Ovary (tissue), 3 donors: ENCODE results near the gene MROH8.

ENCODE experiments used
- EP300 ChIP-seq: sonication (generic); formaldehyde crosslinking; IDR thresholded peaks from one replicate; pipeline ENCODE4 v1.6.1; 2017; ENCODE audit warnings: antibody characterized with exemption
- POLR2A ChIP-seq: fragments of 450-650 bp; IDR thresholded peaks from one replicate; pipeline ENCODE4 v1.6.1; 2017; ENCODE audit warnings: antibody characterized with exemption, mild to moderate bottlenecking, moderate library complexity
- TF ChIP-seq, protein P1 (sequence below), 3 donors: fragments of 450-650 bp in 2 of 3; fragments of 200-600 bp in 1 of 3; IDR thresholded peaks; one replicate each; pipeline versions ENCODE4 v1.5.1 to v1.8.0; 2016 to 2022; ENCODE audit warnings: antibody characterized with exemption in 3 of 3, mild to moderate bottlenecking in 1 of 3
- donor health status: DM: no; HTN: no; CAD: no.

DNA sequence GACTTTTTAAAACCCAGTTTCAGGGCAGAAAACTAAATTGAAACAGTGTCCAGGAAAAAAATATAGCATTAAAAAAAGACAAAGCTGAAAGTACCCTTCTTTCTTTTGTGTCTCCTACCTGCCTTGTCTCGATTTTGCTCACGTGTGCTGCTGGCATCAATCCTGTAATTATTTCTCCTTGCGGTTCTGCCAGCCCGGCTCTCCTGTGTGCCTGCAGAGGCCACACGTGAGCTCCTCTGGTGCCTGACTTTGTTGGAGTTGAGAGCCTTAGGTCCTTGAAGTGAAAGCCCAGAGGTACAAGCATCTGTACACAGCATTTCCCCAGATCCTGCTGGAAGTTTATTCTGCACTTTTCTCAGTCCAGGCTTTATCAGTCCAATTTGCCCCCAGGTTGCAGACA is 45.8 kb upstream of the MROH8 start:
- TF ChIP-seq, protein P1, sequence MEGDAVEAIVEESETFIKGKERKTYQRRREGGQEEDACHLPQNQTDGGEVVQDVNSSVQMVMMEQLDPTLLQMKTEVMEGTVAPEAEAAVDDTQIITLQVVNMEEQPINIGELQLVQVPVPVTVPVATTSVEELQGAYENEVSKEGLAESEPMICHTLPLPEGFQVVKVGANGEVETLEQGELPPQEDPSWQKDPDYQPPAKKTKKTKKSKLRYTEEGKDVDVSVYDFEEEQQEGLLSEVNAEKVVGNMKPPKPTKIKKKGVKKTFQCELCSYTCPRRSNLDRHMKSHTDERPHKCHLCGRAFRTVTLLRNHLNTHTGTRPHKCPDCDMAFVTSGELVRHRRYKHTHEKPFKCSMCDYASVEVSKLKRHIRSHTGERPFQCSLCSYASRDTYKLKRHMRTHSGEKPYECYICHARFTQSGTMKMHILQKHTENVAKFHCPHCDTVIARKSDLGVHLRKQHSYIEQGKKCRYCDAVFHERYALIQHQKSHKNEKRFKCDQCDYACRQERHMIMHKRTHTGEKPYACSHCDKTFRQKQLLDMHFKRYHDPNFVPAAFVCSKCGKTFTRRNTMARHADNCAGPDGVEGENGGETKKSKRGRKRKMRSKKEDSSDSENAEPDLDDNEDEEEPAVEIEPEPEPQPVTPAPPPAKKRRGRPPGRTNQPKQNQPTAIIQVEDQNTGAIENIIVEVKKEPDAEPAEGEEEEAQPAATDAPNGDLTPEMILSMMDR (IDR thresholded peaks at IDR 0.05) = no peak
- TF ChIP-seq POLR2A (no peak), EP300 (no peak)
